CD4-positive, alpha-beta T cell treated with Interleukin-2 at 100 ng/mL for 4 hours (primary cell): Measurements from ENCODE around the gene PCBP3.
A peak's percentile ranks its signal among the peaks of the same experiment; 100 is the strongest.

Experiments used
- DNase-seq: peaks from one replicate; pipeline ENCODE4 v3.0.0-alpha.2; 2020; ENCODE audit warnings: low spot score

PCBP3 gene

DNA sequence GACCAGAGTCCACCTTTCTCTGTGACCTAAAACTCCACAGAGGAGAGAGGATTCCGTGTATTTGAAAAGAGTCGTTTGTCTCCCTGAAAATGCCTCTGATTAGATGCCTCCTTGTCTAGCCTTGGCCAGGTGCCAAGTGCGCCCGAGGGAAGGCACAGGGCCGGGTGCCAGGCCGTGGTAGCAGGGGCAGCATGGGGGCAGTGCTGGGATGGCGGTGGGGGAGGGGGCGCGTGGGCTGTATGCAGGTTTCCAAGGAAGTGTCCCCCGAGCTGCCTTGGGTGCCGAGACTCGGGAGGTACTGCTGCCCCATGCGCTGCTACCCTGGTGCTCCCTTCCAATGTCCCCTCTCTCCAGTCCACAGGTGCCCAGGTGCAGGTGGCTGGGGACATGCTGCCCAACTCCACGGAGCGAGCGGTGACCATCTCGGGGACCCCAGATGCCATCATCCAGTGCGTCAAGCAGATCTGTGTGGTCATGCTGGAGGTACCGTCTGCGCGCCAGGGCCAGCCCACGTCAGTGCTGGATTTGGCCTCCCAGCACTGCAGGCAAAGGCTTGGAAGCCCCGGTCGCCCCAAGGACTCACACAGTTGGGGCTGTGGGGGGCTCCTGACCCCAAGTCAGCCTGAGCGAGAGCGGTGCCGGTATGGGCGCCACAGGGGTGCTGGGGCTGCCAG, 267.2 kb downstream of the PCBP3 start:
- no peak for DNase-seq

DNA sequence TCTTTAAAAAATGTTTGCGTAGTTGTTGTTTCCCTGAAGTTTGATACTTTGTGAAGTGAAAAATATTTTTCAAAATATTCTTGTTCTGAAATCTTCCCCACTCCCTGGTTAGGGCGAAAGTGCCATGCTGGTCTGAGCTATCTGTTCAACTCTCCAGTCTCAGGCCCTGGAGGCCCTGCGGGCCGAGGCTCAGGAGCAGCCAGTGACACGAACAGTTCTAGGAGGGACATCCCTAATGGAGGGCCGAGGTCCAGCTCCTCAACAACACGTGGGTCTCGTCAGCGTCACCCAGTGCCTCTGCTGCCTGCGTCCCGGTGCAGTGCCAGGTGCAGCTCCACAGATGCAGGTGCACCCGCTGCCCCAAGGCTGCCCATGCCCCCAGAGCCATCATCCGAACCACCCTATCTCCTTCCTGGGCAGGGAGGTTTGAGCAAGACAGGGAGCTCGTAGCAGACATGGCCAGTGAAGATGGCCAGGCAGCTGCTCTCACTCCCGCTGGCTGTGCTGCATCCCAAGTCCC, 268.3 kb downstream of the PCBP3 start:
- no peak for DNase-seq

DNA sequence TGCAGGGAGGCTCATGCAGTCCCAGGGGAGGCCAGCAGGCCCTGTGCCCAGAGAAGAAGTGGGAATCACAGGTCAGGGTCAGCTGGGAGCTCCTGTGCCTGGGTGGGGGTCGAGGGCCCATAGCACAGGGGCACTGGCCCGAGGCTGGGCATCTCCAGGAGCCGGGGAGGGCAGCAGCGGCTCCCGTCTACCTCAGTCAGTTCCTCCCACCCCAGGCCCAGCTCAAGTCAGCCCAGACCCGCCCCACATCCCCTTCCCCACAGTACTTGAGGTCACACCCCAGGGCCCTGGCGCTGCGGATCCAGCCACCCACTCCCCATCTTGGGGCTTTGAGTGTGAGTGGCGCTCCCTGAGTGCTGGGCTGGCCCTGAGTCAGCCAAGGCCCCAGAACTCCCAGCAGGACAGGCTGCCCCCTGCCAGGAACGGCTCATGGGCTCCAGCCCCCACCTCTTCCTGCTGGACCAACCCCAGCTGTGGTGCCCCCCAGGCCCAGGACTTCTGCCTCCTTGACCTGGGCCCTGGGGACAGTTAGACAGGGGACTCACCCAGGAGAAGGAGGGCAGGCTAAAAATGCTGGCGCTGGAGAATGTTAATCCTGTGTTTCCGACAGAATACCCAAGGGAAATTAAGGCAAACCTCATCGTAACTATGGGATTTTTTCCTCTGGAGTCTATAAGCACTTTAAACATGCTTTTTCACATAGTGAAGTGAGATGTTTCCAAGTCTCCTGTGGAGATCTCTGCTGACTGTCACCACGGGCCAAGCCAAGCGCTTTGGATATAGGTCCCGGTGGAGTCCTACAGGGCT, 269.3 kb downstream of the PCBP3 start:
- no peak for DNase-seq

DNA sequence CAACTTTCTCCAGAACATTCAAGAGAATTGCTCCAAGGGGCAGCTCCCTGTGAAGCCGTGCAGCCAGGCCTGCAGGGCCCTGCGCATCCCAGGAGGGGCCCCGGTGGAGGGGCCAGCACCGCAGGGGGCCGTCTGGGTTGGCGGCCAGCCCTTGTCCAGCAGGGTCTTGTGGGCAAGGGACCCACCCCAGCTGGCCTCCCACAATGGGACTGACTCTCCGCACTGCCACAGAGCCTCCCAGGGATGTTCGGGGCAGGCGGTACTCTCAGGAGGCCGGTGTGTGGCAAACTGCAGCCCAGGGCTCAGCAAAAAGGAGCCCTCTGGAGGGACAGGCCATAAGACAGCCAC, 269.9 kb downstream of the PCBP3 start:
- no peak for DNase-seq

DNA sequence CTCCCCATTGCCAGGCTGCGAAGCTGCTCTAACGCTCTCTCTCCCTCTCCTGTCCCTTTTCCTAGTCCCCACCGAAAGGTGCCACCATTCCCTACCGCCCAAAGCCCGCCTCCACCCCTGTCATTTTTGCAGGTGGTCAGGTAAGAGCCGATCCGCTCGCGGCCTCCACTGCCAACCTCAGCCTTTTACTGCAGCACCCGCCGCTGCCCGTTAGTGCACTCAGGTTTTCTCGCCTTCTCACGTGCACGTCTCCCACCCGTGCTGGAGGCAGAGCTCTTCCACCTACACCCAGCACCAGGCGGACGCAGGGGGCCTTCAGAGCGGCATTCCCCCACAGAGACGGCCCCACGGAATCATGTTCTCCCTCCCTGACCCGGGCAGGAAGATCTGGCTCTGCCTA, 270.4 kb downstream of the PCBP3 start:
- no peak for DNase-seq

DNA sequence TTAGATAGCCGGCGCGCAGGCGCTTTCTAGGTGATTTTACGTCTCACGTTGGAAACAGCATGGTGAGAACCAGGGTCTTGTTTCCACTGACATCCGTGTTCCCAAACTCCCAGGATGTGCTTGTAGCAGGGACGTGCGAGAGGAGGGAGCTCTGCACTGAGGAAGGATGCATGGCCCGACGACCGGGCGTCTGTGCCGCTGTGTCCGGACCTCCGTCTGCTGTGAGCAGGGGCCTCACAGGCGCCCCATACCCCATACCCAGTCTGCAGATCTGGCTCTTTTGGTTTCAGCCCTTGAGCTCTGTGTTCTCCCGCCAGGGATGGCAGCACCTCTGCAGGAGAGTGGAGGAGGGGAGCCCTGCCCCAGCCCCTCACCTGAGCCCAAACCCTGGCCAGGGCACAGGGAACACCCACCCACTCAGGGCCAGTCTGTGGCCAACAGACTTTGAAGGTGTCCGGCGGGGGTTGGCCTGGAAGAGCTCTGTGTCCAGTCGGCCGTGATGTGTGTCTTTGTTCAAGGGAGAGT, 270.9 kb downstream of the PCBP3 start:
- no peak for DNase-seq

DNA sequence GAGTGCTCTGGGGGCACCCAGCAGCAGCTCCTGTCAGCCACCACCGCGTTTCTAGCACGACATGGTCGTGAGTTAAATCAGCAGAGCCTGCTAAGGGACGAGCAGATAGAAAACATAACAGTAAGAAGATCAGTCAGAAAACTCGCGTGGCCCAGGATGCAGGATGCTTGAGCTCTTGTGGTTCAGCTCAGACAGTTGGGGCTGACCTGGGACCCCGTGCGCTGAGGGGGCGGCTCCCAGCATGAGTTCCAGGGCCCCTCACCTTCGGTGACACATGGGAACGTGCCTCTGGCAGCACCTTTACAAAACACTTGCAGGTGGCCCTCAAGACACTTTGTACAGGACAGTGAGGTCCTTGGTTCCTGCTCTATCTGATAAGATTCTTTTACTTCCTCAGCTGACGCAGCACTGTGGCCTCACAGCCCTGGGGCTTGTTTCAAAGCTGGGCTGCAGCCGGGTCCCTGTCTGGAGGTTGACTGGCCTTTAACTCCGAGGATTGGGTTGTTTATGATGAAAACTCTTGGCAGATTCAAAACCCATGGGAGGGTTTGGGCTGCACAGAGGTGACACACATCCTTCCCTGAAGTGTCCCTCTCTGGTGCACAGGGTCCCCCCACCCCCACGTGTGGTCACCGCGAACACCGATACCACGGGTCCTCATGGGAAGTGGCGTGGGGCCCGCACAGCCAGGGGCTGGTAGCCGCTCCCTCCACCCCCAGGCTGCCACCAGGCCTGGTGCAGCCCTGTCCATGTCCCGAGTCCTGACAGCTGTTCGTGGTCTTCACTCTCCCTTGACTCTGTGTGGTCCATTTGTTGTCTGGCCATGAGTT, 272.7 kb downstream of the PCBP3 start:
- no peak for DNase-seq

DNA sequence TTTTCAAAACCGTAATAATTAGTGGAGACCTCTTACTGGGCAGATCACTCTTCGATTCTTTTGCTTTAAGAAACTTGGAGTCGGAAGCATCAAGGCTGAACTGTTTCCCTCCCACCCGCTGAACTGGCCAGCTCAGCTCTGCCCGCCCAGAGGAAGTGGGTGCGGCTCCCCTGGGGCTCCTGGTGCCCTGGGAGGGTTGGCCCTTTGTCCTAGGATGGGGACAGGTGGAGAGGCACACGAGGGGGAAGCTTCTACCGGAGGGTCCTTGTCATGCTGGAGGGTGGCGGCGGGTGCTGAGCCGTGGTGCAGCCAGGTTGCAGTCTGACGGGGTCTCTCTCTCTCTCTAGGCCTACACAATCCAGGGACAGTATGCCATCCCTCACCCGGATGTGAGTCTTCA, 273.7 kb downstream of the PCBP3 start:
- DNase-seq = no peak

DNA sequence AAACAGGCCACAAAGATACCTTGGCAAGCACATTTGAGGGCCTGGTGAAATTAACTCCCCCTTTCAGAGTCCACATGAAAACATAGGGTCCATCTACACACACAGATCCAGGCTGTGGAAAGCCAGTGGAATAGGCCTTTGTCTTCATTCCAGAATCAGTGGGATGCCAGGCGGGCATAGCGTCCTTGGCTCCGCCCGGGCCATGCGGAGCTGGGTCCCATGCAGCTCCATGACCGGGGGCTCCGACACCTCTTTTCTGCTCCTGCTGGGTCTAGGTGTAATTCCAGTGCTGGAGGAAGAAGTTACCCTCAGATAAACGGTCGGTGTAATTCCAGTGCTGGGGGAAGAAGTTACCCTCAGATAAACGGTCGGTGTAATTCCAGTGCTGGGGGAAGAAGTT, 274.5 kb downstream of the PCBP3 start:
- DNase-seq = no peak

DNA sequence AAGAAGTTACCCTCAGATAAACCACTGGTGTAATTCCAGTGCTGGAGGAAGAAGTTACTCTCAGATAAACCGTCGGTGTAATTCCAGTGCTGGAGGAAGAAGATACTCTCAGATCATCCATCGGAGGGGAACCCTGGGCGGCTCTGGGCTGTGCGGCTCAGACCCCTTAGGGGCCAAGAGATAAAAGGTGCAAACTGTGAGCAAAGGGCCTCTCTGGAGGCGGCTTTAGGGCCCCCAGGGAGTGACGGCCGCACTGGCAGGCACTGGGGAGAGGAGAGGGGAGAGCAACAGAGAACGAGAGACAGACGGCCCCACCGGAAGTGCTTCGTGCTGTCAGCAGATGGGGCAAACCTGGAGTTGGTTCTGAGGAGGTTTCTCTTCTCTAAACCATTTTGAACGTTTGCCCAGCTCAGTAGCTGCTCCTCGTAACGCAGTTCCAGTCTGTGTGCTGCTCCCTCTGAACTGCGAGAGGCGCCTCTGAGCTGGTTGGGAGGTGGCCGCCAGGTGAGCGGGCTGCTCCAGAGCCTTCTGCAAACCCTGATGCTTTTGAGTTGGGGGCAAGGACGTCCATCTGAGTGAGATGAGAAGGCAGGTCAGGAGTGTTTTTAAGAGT, 275.4 kb downstream of the PCBP3 start:
- DNase-seq = no peak

DNA sequence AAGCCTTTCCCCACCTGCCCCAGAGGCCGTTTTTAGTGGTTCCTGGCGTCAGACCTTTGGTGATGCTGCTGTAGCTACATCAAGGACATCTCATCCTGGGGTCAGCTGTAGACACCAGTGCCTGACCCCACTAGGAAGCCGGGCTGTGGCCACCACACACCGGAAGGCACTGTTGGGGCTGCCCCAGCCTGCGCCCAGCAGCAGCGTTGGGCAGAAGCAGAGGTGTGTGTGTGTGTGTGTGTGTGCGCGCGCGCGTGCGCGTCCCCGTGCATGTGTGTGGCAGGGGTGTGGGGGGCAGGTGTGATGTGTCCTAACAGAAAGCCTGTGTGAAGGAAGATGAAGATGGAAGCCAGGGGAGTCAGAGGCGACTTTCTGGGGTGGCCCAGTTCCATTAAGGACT, 276.1 kb downstream of the PCBP3 start:
- DNase-seq = no peak

DNA sequence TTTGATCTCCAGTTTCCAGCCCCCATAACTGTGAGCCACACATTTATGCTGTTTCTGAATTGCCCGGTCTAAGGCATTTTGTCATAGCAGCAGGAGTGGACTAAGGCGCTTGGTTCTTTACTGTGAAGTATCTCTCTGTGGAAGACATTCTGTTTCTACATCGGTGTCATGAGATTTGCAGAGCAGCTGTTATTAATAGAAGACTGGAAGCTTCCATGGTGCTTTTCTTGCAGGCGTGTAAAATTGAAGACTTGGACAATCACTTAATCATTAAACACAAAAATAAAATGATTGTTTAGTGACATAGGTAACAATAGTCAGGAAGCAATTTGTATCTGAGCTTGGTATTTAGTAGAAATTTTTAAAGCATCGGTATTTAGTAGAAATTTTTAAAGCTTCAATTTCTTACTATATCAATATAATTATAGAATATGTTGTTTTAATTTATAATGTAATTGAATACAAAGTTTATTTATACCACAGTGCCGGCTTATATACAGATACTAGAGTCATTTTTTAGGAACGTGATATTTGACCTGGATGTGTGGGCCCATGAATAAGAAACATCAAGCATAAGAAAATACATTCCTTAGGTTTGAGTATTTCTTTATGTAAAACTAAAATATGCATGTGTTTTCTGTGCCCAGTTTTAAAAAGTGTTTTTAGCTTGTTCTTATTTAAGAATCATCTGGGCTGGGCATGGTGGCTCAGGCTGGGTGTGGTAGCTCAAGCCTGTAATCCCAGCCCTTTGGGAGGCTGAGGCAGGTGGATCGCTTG, 277.5 kb downstream of the PCBP3 start:
- no peak for DNase-seq

DNA sequence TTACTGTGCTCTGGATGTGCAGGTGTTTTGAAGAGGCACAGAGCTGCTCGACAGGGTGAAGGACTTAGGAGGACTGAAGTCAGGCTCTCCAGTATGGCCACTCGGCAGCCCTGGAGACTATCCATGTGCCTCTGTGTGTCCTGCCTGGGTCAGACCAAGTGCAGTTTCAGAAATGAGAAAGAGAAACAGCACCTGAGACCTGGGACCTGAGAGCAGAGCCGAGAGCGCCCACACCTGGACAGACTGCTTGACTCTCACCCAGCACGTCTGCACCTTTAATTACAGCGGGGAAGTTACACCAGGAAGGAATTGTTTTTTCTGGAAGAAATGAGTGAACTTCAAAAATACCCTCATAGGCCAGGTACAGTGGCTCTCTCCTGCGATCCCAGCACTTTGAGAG, 278.4 kb downstream of the PCBP3 start:
- no peak for DNase-seq

DNA sequence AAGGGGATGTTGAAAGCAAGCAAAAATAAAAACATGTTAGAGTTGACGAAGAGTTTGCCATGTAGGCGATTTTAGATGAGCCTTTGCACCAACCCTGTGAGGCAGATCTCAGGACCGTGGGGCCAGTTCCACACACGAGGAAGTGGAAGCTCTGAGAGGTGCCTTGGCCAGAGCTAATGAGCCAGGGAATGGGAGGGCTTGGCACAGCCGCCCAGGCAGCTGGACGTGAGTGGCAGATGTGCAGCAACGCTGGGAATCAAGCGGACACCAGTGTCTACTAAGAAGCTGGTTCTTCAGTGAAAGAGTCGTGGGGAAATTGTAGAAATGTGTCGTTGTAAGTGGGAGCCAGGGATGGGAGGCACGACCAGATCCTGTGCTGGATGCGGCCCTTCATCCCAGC, 279.1 kb downstream of the PCBP3 start:
- no peak for DNase-seq

DNA sequence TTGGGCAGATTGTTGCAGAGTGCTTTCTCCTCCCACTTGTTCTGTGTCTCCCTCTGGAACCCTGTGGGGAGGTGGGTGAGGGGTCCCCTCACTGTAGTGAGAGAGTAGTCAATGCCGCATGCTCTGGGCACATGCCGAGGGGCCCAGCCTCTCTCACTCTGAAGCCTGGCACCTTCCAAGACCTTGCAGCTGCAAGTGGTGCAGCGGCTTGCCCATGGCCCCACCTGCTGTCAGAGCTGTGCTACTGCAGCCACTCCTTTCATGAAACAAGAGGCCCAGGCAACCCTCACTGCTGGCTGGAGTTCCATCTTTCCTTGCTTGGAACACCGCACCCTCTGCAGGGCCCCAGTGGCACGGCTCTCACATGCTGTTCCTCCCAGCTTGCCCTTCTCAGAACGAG, 279.6 kb downstream of the PCBP3 start:
- peak; percentile 59 for DNase-seq

DNA sequence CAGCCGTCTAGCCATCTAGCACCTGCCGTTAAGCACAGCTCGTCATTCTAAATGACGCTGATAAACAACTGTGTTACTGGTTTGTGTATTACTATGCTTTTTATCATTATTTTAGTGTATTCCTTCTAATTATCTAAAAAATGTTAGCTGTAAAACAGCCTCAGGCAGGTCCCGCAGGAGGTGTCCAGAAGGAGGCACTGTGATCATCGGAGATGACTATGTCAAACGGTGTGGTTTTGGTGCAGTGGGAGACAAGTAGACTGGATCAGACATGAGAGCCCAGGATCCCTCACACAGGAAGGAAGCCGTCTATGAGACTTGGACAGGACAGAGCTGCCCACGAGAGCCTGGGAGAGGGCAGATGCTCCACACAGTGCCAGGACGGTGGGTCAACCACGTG, 282.8 kb downstream of the PCBP3 start:
- DNase-seq = no peak

DNA sequence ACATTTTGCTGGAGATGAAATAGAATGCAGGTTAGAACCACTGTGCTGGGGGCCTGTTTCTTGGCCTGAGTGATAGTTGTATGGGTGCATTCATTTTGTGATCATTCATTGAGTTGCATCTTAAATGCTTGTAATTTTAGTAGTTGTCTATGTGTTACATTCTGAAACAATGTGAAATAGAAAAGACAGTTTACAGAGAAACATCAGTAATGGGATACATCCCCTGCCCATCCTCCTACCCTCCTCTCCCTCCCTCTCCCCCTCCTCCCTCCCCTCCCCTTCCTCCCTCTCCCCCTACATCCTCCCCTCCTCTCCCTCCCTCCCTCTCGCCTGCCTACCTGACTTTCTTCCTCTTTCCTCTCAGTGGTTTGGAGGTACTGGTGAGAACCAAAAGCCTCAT, 283.5 kb downstream of the PCBP3 start:
- no peak for DNase-seq

DNA sequence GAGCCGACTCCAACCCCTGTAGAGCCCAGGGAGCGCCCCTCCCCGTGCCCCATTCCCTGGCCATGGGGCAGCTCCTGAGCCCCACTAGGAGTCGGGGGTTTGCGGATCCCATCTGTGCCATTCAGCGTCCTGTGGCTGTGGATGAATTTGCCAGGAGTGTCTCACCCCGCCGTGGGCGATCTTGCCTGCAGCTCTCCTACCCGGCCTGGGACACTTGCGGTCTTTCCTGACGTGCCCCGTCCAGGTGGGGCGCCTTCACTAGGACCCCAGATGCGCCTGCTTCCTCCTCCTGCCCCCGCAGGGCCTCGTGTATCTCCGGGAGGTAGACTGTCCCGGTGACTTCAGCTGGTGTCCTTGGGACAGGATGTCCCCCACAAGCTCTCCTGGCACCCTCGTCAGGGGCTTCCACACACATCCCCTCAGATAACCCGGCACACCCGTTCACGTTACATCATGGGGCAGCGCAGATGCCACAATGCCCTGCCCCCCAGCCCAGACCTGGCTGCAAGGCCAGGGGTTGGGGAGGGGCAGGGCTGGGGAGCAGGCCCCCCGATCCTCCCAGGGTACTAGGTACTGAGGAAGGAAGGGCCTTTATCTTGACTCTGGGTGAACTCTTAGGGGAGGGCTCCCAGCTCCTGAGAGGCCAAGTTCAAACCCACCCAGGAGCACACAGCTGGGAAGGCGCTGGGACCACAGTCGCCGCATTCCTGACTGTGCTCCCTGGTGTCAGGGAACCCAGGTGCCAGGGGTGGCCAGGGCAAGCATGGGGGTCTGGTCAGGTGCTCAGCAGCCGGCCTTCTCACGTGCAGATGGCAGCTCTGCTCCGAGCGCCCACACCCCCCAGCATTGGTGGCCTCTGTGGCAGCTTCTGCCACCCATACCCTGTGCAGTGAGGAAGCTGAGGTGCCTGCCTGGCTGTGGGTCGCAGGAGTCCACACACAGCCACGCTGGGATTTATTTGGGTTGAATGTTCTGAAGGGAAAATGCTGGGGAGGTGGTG, 284.6 kb downstream of the PCBP3 start:
- DNase-seq = no peak

DNA sequence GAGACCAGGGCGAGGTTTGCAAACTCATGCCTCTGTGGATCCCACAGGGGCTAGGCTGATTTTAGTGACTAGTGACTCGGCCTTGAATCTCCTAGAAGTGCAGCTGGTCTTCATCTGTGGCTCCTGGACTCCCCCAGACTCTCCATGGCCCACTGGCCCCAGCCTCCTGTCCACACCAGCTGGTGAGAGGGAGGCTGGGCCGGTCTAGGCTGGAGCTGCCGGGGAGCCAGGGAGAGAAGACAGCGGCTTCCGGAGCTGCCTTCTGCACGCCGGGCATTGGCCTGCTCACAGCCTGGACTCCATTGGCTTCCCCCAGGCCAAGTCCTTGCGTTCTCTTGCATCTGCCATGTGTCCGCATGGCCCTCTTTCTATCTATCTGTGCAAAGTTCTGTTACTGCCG, 285.9 kb downstream of the PCBP3 start:
- no peak for DNase-seq

DNA sequence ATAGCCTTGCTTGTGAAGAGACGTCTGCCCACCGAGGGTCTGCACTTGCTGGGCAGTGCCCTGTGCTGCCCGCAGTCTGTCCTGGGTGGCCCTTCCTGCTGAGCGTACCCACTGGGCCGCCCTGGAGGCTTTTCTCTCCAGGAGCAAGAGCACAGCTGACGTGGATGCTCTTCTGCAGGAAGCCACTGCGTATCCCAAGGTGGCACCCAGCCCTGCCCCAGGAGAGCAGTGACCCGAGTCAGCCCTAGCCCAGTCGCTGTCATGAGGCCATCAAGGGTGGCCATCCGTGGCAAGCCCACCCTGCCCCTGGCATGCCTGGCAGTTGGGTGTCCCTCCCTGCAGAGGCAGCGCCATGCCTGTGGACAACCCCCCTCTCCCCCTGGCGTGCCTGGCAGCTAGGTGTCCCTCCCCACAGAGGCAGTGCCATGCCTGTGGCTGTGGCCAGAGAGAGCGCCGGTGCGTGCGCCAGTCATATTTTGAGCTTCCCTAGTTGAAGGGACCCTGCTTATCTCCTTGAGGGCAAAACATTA, 286.8 kb downstream of the PCBP3 start:
- no peak for DNase-seq
